ENCODE results near the gene HYAL3.
"Not testable (repeated sequence)": the region's sequence is repeated elsewhere in the genome, so short reads cannot be mapped to it uniquely, and the experiment has no call there.

The HYAL3 gene

GRCh38 chr3:50288387-50289007 is 10.7 kb downstream of the HYAL3 start:
- DNase-seq: no peak

GRCh38 chr3:50287262-50287661 is 11.9 kb downstream of the HYAL3 start:
- DNase-seq: no peak

GRCh38 chr3:50286322-50287227 is 12.6 kb downstream of the HYAL3 start:
- DNase-seq: no peak

GRCh38 chr3:50284121-50284520 is 15.1 kb downstream of the HYAL3 start:
- not testable (repeated sequence) for DNase-seq

GRCh38 chr3:50279255-50280016 is 19.8 kb downstream of the HYAL3 start:
- no peak for DNase-seq

GRCh38 chr3:50278880-50279224 is 20.4 kb downstream of the HYAL3 start, which contains the start of gene LSMEM2:
Gene LSMEM2, plus strand, starts transcription at chr3:50279087. Its CDS starts 27 bp downstream, at chr3:50279114.
- no peak for DNase-seq

- no peak for DNase-seq
Measured at GRCh38 chr3:50278123-50278879, 20.9 kb downstream of the HYAL3 start.

GRCh38 chr3:50276762-50277101 is 22.5 kb downstream of the HYAL3 start:
- DNase-seq: no peak

- no peak for DNase-seq
Measured at GRCh38 chr3:50275996-50276761, 23.0 kb downstream of the HYAL3 start.

GRCh38 chr3:50275141-50275995 is 23.8 kb downstream of the HYAL3 start:
- no peak for DNase-seq

- peak; percentile 86 to 87 for DNase-seq
Measured at GRCh38 chr3:50274371-50275104, 24.7 kb downstream of the HYAL3 start.

GRCh38 chr3:50273689-50274065 is 25.5 kb downstream of the HYAL3 start:
- DNase-seq: no peak

GRCh38 chr3:50272911-50273688 is 26.1 kb downstream of the HYAL3 start:
- peak; percentile 74 to 90 for DNase-seq

GRCh38 chr3:50272538-50272910 is 26.7 kb downstream of the HYAL3 start:
- DNase-seq: not testable (repeated sequence)

- no peak for DNase-seq
Measured at GRCh38 chr3:50271314-50271936, 27.8 kb downstream of the HYAL3 start.

- no peak for DNase-seq
Measured at GRCh38 chr3:50270422-50271224, 28.6 kb downstream of the HYAL3 start.

GRCh38 chr3:50269977-50270413 is 29.2 kb downstream of the HYAL3 start:
- no peak for DNase-seq

- no peak for DNase-seq
Measured at GRCh38 chr3:50269460-50269859, 29.7 kb downstream of the HYAL3 start.
